ENCODE data around the gene HEPACAM.

- TF ChIP-seq POLR2A (IDR thresholded peaks at IDR 0.05; ENCODE audit: low read depth, low read length) (no peak), POLR2AphosphoS5 (IDR thresholded peaks at IDR 0.05; ENCODE audit: low read depth, low read length) (no peak), TAF1 (IDR thresholded peaks at IDR 0.05; ENCODE audit: borderline replicate concordance, low read depth, low read length) (no peak)
Observed at GRCh38 chr11:124876818-124877630, 58.8 kb downstream of the HEPACAM start.

Measured in GM12892 (cell line).